Measurements from ENCODE around the gene ADAMTS15.

GRCh38 chr11:130402570-130402969 lies 45.9 kb upstream of the ADAMTS15 start:
- no peak for TF ChIP-seq CTCF (IDR thresholded peaks at IDR 0.05)
- no peak for TF ChIP-seq EP300 (IDR thresholded peaks at IDR 0.05)
- TF ChIP-seq POLR2A (IDR thresholded peaks at IDR 0.05), result no peak
- no peak for TF ChIP-seq POLR2AphosphoS5 (IDR thresholded peaks at IDR 0.05)

Data from upper lobe of left lung (tissue), 4 donors.